Stimulated activated naive CD4-positive, alpha-beta T cell treated with Interleukin-2 at 50 U/mL for 16 hours (primary cell): Measurements from ENCODE around the gene INPP5A.
"Not testable (repeated sequence)": the region's sequence is repeated elsewhere in the genome, so short reads cannot be mapped to it uniquely, and the experiment has no call there.

Source experiments
- DNase-seq: peaks from one replicate; lab custom pipeline; 2025; lab: John Stamatoyannopoulos, UW

The INPP5A gene

DNA sequence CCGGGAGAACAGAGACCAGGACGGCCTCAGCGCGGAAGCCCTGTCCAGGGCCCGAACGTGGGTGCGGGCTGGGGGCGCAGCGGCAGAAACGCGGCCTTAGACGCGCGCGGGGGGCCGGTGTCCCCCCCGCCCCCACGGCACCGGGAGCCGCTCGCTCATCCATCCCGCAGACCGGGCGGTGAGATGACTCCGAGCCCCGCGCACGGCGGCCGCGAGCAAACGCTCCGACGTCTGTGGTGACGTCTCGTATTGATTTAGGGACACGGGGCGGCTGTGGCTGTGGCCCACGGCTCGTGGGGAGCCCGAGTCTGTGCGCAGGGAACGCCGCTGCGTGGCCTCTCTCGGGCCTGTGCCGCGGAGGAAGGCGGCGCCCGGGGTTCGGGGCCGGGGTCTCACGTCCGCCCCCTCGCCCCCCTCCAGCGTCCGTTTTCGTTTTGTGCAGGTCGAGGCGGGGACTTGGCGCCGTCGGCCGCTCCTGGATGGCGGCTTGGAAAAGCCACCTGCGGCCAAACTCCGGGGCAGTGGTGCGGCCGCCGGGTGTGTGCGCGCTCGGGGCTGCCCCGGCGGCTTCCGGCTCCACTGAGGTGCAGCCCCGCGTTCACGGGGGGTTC, 249.4 kb downstream of the INPP5A start:
- no peak for DNase-seq

DNA sequence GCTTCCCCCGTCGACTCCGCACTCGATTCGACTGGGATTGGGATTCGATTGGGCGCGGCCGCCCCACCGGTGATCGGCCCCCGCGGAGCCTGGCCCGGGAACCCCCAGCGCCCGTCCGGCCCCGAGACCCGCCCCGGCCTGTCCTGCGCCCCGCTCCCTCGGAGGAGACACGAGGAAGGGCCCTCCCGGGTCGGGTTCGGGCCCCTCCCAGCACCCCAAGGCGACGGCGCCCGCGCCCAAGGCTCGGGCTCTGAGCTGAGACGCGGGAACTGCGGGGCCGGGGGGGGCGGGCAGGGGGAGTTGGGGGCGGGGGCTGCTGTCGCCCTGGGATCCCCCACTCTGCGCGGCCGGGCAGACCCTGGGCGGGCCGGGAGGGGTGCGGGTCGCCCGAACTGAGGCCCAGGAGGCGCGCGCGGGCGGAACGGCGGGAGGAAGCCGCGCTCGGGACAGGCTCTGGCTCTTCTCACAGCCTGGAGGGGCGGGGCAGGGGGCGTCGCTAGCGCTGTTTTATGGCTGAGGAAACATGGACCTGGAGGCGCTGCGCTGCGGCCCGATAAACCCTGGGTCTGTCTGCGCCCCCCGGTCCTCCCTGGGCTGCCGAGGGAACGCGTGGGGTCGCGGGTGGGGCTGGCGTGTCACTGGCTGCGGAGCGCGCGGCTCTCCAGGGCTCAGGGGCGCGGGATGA, 250.1 kb downstream of the INPP5A start:
- DNase-seq = no peak

DNA sequence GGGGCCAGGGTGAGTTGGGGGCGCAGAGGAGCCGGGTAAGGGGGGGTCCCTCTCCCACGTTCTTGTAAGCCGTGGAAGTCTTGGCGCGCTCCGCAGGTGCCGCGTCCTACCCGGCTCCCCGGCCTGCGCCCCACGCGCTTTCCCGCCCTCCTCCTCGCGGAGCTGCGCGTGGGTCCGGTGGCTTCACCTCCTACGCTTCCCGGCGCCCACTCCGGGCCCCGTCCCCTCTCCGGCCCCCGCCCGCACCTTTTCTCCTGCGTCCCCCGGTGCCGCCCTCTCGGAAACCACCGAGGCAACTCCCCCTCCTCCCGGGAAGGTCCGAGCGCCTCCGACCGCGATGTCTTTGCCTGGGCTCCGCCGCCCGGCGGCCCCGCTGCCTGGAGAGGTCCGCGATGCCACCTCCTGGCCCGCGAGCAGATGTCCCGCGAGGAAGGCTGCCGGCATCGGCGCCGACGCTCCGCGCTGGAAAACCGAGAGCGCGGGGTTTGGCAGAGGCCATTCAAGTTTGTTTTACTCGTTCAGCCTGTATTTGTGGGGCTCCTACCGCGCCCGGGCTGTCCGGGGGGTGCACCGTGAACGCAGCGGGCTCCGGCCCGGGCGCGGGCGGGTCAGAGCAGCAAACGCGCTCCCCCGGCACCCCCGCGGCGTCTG, 250.7 kb downstream of the INPP5A start:
- DNase-seq = no peak

DNA sequence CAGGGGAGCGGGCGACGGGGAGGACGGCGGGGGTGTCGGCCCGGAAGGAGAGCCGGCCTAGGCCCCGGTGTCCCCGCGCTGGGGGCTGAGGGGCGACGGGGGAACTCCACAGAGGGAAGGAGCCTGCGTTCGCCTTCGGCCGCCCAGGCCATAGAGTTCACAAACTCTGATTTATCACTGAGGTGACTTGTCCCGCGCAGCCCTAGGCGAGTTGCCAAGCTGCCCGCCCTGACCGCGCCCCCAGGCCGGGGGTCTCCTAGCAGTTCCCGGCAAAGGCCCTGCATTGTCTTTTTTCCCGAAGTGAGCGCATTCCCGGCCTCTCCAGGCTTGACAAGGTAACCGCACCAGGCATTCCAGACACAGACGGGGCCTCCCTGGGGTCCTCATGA, 251.2 kb downstream of the INPP5A start:
- no peak for DNase-seq

DNA sequence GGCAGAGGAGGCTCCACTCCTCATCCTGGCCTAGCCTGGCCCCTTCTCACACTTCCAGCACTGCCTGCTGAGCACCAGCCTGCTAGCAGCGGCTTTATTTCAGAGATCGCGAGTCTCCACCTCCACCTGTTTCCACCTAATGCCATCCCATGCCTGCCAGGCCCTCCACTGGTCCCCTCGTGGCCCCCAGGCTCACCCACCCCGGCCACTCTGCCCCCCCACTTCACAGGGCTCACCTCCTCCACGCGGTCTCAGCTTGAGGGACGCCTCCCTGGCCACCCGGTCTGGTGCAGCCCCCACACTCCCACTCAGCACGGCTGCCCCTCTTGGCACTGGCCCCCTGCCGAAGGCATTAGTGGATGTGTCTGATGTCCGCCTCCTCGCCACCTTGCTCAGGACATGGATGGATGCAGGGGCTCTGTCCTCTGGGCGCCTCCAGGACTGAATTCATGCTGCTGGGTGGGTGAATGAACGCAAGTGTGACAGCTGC, 252.1 kb downstream of the INPP5A start:
- DNase-seq = no peak

DNA sequence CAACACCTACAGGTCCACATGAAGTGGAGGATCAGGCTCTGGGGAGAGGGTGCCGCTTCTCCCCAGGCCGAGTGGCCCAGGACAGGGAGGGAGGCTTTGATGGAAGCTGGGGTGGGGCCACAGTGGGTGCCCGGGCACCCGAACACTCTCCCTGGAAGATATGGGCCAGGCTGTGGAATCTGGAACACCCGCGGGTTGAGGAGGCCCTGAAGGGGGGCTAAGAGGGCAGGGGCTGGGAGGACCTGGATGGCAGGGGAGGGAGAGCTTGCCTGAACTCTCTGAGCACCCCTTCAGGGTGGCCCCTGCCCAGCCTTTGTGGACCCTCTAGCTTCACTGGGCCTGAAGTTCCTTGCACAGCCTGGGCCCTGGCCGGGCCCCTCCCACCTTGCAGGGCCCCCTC, 252.9 kb downstream of the INPP5A start:
- no peak for DNase-seq

DNA sequence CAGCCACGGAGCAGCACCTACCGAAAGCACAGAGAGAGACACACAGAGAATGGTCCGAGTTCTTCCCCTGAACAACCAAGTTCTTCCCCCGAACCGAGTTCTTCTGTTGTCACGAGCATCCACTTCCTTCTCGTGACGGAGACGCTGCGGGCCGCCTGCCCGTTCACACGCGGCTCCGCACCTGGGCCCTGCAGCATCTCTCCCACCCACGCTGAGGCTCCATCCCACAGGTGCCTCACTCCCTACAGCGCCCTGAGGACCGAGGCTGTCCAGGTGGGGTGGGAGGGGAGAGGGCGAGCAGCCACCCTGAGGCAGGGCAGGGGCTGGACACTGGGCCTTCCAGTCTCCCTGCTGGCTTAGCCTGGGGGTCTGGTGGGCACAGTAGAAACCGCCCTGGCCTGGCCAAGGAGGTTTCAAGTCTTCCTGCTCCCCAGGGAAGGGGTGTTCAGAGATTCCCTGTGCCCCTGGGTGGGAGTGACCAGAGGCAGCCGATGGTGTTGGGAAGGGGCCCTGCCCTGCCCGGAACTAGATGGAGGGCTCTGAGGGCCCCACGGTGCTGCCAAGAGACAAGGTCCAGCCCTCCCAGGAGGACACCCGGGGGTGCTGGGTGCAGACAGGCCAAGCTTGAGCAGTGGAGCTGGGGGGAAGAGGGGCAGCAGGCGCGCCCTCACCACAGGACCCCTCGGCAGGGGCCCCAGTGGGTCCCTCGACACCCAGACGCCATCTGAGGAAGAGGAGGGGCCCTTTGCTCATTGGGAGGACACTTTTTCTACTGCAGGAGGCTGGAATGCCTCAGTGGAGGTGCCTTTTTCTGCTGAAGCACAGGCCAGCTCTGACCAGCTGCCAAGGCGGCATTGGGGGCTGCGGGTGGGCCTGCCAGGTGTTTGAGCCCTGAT, 253.6 kb downstream of the INPP5A start:
- no peak for DNase-seq

DNA sequence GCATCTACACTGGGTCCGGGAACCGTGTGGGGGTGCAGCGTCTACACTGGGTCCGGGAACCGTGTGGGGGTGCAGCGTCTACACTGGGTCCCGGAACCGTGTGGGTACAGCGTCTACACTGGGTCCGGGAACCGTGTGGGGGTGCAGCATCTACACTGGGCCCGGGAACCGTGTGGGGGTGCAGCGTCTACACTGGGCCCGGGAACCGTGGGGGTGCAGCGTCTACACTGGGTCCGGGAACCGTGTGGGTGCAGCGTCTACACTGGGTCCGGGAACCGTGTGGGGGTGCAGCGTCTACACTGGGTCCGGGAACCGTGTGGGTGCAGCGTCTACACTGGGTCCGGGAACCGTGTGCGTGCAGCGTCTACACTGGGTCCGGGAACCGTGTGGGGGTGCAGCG, 254.5 kb downstream of the INPP5A start:
- not testable (repeated sequence) for DNase-seq

DNA sequence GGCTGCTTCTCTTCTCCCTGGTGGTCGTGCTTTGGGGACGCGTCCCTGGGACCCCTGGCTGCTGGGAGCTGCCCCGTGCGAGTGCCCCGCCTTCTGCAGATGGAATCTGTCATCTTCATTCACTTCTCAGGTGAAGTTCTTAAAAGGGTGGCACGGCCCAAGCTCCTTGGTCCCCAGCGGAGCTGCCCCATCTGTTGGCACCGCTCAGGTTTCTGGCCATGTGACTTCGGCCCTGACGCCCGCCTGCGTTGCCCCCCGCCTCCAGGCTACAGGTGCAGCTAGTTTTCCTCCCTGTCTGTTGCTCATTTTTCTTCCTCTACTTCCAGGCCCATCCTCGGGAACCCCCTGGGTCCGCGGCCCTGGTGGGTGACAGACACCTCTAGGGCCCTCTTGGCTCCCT, 255.2 kb downstream of the INPP5A start:
- DNase-seq = no peak

DNA sequence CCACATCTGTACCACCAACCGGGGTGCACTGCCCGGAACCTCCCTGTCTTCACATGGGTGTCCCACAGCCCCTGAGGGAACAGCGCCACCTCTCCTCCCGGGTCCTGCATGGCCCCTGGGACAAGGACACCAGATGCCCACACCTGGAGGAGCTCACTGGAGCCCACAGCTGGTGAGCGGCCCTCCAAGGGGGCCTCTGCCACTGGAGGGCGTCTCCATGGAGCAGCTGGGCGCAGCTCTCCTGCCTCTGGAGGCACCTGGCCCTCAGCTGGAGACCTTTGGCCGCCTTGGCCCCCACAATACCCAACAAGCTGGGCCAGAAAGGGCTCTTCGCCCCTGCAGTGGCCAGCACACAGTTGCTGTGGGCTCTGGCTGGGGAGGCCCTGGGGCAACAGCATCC, 255.6 kb downstream of the INPP5A start:
- no peak for DNase-seq

DNA sequence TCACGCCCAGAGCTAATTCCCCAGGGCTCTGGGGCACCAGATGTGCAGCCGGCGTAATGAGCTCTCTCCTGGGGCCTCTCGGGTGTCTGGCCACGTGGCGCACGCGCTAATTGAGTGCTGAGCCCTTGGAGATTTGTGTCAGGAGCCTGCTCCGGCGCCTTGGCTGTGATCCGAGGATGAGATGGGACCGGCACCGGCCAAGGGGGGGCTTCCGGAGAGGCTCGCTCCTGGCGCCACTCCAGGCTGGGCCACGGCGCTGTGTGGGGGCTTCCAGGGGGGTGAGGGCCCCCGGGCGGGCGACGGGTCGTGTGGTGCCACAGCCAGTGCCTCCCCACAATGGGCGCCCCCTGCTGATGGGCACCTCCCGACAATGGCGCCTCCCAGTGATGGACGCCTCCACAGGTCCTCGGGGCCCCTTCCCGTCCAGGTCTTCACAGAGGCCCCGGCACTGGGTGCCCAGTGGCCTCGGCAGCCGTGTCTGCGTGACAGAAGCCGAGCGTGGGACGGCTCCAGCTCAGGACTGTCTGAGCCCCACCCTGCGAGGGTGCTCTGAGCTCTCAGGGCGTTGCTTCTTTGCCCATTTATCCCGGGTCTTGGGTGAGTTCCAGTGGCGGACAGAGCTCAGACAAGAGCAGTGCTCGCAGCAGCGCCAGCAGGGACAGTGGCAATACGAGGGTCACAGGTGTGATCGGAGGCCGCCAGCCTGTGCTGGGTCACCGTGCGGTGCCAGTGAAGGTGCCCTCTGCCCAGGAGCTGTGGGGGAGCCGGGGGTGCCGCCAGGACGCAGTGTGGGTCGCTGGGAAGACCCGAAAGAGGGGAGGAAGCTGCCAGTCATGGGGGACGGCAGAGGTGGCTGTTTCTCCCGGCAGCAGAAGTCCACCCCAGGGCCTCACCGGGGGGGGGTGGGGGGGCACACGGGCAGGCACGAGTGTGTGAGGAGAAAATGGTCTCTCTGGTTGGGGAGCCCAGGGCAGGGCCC, 256.6 kb downstream of the INPP5A start:
- no peak for DNase-seq

DNA sequence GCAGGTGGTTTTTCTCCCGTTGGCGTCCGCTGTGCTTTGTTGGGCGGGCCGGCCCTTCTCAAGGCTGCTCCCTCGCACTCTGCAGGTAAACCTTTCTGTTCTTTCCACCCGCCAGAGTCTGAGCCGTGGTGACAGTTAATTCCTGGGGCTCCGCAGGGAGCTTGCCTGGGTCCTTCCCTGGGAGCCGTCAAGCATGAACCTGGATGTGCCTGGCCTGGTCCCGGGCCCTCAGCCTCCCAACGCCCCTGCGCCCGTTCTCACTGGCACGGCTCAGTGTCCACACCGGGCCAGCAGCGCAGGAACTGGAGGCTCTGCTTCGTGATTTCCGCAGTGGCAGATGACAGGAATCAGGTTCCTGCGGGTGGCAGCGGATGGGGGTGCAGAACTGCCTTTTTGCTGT, 259.3 kb downstream of the INPP5A start:
- DNase-seq = no peak

DNA sequence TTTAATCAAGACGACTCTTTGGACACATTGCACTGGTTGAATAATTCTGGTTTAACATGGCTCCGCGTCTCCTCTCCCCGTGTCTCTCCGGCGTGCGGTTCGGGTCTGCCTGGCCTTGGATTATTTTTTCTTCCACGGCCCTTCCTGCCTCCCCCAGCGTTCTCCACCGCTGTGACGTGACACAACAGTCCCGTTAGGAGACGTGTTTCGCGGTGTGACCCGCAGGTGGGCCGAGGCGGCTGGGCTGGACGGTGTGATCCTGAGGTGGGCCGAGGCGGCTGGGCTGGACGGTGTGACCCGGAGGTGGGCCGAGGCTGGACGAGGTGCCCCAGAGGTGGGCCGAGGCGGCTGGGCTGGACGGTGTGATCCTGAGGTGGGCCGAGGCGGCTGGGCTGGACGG, 260.4 kb downstream of the INPP5A start:
- not testable (repeated sequence) for DNase-seq

DNA sequence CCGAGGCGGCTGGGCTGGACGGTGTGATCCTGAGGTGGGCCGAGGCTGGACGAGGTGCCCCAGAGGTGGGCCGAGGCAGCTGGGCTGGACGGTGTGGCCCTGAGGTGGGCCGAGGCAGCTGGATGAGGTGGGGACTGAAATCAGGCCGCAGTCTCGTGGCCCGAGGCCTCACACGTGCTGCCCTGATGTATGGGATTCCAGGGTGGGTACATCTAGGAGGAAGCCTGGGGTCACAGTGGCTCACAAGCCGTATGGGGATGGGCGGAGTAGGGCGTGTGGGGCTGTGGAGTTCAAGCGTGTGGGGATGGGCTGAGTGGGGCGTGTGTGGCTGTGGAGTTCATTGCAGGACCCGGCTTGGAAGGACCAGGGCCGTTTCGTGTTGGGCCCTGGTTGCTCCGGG, 260.8 kb downstream of the INPP5A start:
- no peak for DNase-seq

DNA sequence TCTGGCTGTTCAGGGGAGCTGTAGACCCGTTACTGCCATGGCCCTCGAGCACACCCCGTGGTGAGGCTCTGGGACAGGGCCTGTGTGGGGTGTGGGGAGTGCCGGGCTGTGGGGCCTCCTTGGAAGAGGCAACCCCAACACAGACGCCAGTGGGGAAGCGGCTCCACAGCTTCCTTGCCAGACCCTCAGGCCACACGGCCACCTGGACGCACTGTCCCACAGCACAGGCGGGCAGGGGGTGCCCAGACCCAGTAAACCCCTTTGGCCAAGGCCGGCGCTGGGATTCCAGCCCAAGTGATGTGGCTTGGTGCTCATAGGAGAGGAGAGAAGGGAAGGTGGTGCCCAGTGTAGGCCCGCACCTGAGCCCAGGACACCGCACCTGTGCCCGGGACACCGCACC, 261.3 kb downstream of the INPP5A start:
- DNase-seq = no peak

DNA sequence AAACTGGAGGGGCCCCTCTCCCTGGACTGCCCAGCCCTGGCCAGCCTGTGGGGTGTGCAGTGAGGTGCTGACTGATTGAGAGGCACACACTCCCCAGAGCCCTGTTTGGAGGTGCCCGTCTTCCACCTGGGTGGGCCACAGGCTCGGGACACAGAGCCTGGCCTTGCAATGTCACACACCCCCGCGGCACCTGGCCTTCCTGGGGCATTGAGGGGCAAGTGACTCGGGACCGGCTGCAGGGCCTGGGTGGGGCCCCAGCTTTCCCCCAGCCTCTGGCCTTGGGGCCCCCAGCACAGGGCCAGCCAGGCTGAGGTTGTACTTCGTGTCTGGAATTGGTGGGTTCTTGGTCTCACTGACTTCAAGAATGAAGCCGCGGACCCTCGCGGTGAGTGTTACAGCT, 262.3 kb downstream of the INPP5A start:
- no peak for DNase-seq

DNA sequence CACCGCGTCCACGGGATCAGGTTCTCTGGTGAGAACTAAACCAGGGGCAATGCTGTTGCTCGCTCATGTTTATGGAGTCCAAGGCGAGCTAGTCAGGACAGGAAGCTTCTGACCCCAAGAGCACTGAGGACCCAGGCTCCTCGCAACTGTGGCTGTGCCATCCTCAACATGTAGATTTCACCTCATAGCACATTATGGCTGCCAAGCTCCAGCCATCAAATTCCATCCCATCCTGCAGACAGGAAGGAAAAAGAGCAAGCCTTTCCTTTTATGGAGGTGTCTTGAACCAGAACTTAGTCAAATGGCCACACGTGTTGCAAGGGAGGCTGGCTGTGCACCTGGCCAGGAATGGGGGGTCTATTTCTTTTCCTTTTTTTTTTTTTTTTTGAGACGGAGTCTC, 264.5 kb downstream of the INPP5A start:
- DNase-seq = no peak

DNA sequence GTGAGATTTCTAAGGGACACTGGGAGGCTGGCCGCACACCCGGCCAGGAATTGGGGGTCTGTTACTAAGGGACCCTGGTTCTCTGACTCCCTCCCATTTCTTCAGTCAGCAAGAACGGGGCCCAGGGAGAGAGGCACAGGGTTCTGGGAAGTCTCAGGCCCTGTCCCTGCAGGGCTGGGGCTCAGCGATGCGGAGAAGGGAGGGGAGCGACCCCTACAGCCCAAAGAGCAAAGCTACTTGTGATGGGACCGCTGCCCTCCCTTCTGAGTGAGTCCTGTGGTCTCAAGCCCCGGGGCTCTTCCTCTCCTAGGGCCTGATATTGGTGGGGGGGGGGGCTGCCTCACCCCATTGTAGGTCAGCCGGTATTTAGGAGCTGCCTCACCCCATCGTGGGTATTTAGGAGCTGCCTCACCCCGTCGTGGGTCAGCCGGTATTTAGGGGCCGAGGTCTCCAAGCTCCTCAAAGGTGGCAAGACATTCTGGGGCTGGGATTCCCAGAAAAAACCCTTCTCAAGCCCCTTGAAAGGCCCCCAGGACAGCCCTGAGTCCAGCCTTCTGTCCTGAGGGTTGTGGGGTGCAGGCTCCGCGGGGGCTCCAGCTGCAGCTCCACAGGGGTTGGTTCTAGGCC, 265.2 kb downstream of the INPP5A start:
- DNase-seq = no peak

DNA sequence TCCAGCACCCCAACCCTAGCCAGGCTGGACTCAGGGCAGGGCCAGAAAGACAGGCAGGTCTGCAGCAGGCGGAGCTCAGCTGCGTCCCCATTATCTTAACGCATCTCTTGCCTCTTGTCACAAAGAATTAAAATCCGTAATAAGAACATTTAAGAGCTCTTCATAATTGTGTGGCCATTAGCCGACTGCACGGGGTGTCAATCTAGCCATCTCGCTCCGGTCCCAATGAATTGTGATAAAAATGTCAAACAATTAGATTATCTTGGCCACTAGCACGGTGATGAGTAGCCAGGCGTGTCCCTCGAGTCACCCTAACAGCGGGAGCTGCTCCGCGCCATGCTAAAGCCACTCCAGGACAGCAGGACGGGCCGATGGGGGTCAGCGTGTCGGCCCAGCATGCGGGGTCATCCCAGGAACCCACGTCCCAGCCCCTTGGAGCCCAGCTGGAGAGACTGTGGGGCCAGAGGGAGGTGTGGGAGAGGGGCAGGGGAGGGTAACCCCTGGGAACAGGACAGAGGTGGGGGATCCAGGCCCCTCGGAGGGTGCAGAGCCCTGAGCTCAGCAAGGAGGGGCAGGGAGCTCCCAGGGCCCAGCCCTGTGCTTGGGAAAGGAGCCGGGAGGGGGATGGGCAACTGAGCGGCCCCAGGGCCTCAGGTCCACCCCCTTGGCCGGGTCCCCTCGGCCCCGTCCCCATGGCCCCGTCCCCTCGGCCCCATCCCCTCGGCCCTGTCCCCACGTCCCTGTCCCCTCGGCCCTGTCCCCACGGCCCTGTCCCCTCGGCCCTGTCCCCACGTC, 266.0 kb downstream of the INPP5A start:
- no peak for DNase-seq

DNA sequence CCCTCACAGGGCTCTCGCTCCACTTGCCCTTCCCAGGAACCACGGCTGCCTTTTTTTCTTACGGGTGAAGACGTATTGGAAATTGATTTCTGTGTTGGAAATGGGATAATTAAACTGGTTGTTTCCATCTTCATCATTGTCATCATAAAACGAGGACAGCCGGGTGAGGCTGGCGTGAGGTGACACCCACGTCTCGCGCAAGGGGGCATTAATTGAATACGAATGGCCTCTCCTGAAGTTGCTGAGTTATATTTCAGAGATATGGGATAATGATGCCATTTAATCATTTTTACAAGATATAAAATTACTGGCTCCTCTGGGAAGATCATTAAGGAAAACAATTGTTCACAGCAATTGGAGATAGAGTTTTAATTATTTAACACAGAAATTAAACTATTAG, 266.7 kb downstream of the INPP5A start:
- DNase-seq = no peak
